NT2/D1 (cell line): ENCODE data around the gene TMEM92.

Experiments
- YY1 ChIP-seq: IDR thresholded peaks from 2 replicates; pipeline ENCODE4 v1.6.1; 2011; ENCODE audit not compliant: insufficient read length, insufficient read depth
- ZNF274 ChIP-seq: IDR thresholded peaks from 2 replicates; pipeline ENCODE4 v1.6.1; 2011; ENCODE audit warnings: mild to moderate bottlenecking, low read depth, low read length

- no peak for TF ChIP-seq ZNF274
- TF ChIP-seq YY1 = no peak
Observed at GRCh38 chr17:50279181-50279526, 4.9 kb downstream of the TMEM92 start.
